HG02840 (cell line): ENCODE results near the gene UBL7.
A peak's percentile ranks its signal among the peaks of the same experiment; 100 is the strongest.

Experiments used
- ATAC-seq: cut with Tn5 transposase; IDR thresholded peaks from one replicate; pipeline ENCODE4 v1.9.1; 2021; ENCODE audit warnings: mild to moderate bottlenecking, moderate library complexity, moderate number of reproducible peaks; ENCODE audit not compliant: unreplicated experiment, low FRiP score

Gene UBL7

DNA sequence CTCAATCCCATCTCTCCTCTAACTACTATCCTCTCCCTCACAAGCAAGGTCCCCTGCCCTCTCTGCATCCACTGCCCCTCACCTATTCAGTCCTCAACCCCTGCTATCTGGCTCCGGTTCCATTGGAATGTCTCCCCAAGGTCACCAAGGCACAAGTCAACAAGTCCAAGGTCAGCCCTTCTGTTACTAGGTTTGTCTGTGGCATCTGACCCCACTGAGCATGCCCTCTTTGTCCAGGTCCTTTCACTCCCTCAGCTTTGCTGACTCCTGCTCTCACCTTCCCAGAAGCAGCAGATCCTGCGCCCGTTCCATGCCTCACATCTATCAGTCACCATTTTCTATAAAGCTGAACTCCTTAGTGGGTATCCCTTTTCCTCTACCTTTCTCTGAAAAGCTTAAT is 18.9 kb downstream of the UBL7 start:
- no peak for ATAC-seq

DNA sequence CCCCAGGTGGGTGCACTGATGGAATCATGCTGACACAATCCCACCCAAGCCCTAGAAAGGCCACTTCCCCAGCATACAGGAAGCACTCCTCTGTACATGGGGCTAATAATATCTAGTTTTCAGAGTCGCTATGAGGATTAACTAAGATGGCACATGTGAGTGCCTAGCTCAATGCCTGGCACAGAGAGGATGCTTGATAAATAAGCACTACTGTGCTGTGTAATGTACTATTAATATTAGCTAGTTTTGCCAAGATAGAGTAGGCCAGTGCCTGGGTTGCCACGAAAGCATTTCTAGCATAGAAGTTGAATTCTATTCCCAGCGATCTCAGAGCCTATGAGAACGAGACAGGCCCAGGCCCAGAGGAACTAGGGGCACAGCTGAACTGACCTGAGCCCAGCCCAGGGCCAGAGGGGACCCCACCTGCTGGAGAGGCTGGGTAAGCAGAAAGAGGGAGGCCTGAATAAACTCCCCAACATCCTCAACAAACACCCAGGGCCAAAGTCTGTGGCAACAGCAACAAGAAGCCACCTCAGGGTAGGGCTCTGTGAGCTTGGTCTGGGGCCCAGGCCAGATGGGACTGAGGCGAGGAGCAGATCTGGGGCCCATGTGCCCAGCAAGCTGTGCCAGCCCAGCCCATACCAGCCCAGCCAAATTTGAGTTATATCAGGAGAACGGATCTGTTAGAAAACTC is 19.6 kb downstream of the UBL7 start:
- no peak for ATAC-seq

DNA sequence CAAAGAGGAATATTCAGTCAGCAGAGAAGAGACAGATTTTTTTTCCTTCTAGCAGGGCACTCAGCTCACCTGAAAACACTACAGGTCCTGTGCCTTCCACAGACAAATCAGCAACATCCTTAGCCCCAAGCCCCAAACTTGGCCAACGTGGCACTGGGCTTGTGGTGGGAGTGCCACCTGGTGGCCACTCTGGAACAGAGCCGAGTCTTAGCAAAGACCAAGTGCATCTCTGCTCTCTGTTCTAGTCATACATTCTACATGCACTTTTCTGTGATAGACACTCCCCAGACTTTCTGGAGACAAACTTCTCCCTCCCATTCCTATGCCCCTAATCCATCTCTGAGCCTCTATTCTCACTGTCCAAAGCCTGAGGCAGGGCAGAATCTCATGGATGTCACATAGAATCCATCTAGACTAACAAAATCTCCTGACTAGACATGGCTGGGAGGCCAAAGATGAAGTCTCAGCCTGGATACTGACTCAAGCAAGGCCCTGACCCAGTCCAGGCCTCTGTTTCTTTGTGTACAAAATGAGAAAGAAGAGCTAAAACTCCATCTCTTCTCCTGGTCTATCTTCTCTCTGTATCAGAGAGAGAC is 22.1 kb downstream of the UBL7 start:
- ATAC-seq: no peak

DNA sequence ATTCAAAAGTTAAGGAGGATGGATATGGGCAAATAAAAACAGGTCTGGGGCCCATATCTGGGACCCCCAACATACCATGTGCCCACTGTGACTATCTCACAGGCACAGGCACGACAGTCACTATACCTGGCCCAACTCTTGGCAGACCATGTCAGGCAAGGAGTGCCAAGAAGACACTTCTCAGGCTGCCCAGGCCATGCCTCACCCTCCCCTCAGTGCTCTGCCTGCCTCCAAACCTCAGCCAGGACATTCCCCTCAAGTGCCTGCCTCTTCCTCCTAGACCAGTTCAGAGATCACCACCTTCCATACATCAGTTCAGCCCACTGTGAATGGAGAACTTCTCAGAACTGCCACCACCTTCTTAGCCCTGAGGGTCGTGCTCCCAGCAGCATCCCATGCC is 22.8 kb downstream of the UBL7 start:
- no peak for ATAC-seq

DNA sequence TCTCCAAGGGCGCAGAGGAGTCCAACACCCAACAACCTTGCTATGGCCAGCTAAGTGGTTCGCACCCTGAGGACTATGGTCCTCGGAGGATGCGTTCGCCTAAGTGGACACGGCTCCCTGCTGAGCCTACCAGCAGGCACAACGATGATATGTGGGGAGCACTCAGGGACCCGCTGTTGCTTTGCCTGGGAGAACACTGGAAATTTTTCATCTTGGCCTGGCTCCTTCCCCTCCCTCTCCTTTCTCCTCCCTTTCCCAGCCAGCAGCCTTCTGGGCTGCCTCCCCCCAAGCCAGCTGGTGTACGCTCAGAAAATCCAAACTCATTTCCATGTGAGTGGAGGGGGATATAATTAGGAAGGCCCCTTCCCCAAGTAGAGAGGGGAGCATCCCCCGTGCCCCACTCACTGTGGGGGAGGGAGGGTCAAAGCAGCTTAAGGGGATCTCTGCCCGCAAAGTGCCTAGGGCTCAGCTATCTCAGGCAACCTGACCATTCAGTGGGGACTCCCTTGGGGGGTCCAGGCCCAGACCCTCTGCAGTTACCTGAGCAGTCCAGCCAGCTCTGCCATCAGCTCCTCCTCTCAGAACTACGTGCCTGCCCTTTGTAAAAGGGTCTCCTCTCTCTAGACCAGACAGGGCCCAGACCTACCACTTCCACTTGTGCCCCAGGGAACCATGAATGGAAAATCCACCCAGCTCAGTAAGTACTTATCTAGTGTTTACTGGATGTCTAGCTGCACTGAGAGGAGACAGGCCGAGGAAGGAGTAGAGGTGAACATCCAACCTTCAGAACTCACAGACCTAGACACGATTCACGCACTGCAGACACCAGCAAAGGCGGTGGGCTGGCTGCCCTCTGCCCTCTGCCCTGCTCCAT is 26.5 kb downstream of the UBL7 start:
- no peak for ATAC-seq

DNA sequence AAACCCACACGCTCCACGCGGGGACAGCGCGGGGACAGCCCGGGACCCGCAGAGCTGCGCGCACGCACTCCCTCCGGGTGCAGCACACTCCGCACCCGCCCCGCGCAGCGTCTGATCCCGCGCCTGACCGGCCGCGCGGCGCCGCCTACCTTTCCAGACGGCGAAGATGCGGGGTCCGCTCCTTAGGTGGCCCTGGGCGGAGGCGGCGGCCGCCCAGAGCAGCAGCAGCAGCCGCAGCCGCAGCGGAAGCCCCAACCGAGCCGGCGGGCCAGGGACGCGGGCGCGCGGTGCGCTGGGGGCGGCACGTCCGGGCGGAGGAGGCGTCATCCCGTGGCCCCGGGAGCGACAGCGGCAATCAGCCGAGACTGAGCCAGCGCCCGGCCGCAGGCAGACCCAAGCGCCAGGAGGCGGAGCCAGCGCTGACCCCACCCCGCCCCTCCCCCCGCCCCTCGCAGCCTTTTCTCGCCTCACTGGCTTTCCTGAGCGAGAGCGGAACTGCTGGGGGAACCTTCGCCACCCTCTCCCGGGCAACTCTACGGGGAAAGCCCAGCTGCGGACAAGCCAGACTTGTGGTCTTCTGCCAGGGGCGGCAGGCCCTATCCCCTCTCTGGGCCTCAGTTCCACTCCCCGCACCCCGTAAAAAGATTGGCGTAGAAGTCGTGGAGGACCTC is 27.2 kb downstream of the UBL7 start, which contains the start of gene SEMA7A:
SEMA7A (minus strand) TSS at position 367 of the 671 bp plus-strand sequence; CDS start at position 327, 40 bp downstream.
- ATAC-seq: peak; percentile 59

DNA sequence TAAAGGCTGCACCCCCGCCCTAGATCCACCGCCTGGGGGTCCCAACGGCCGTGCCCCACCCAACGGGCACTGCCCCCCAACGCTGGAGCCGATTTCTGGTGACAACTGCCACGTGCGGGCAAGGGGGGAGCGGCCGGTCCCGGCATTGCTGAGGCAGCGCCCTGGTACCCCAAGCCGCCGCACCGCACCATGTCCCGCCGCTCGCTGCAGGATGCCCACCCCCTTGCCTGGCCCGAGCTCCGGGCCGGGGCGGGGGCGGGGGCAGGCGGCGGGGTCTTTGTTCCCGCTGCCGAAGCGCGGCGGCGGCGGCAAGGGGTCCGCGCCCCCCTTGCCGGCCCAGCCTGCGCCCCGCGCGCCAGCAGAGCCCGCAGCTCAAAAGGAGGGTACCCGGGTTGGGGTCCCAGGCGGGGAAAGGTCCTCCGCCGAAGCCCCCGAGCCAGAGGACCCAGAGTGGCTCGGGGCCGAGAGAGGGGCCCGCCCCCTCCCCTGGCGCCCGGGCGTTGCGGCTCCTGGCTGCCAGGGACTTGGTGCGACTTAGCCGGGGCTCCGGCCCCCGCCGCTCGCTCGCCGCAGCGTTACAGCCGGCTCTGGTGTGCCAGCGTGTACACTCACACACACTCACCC is 27.9 kb downstream of the UBL7 start:
- peak; percentile 17 for ATAC-seq

DNA sequence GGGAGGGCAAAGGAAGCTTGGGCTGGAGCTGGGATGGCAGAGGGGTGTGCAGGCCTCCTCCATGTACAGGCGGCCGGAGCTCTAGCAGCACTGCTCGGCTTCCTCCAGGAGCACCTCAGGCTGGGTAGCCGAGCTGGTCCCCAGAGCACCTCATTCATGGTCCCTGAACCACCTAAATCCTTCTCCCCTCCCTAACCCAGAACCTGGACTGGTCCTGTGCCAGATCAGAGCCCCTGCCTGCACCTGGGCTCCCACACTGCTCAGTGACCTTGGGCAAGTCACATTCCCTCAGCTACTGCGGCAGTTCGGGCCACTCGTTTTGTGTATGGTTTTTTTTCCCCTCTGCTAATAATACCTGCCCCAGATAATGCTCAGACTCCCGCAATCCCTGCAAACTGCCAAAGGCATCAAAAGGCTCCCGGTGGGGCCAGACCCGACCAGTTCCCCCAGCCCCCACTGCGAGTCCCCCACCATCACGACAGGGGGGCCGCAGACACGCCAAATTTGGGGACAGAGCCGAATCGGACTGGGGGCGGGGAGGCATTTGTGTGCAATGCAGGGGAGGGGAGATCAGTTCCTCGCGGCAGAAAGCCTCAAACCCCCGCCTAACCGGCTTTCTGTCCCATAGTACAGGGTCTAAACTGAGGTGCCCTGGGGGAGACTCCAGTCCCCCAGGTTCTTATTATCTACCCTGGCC is 28.5 kb downstream of the UBL7 start:
- no peak for ATAC-seq

DNA sequence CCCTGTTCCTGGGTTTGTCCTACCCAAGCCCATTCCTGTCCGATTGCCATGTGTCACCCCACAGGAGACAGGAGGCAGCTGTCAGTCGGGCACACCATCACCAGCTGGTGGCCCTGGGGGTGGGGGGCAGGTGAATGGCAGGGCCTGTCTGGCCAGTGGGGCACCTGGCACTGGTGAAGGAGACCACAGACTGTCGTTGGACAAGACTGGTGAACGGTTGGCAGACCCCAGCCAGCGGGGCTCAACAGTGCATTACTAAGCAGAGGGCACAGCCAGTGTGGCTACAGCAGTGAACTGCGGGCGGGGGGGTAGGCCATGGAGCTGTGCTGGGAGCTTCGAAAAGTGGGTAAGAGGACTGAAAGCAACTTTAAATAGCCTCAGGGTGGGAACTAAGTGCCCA is 29.3 kb downstream of the UBL7 start:
- no peak for ATAC-seq

DNA sequence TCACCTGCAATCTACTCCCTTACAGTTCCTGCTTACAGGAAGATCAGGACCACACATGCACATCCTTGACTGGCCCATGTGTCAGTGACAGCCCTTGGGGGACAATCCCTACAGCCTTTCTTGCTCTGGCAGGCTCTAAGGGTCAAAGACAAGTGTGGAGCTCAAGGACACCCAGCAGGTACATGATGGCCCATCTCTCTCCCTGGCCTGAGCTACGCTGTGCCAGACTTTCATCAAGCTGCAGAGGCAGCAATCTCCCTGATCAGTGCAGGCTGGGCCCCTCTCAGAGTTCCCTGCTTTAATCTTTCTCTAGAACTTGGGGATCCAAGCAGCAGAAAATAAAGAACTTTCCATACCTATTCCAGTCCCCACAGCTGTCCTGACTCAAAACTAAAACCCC is 29.8 kb downstream of the UBL7 start:
- ATAC-seq: no peak

DNA sequence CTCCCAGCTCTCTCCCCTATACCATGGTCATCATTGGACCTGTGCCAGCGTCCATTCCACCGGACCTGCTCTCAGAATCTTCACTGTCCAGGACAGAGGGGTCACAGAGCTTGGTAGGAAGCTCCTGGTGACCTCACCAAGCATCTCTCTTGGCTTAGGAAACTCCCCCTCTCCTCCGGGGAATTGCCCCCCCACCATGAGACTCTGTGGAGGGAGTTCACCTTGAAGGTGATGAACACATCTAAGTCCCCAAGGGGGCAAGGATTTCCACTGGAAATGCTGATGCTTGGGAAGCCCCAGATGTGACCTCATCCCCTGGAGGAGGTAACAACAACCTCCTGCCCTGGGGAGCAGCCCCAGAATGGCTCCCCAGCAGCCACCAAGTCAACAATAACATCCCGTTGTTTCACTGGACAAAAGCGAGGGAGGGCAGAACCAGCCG is 30.4 kb downstream of the UBL7 start:
- ATAC-seq: no peak

DNA sequence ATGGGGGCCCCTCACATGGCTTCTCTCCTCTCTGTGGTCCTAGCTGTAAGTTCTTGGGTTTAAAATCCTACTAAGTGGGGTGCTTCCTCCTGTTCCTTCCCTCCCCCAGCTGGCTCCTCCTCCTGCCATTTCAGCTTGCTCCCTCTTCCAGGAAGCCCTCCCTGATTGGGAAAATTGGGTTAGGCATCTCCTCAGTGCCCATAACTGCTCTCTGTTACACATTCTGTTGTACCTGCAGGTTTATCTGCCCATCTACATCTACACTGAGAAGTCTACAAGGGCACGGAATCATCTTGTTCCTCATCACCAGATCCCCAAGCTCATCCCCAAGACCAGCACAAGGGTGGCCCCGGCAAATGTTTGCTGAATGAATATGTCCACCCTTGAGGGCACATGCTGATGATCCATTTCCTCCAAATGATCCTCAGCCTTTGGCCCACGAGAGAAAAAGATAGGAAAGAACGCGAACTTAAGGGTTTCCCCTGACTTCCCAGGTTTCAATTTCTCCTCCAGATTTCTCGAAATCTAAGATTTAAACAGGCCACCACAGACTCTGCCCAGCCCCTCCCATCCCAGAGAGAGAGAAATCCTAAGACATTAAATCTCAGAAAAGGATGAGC is 31.1 kb downstream of the UBL7 start:
- no peak for ATAC-seq

DNA sequence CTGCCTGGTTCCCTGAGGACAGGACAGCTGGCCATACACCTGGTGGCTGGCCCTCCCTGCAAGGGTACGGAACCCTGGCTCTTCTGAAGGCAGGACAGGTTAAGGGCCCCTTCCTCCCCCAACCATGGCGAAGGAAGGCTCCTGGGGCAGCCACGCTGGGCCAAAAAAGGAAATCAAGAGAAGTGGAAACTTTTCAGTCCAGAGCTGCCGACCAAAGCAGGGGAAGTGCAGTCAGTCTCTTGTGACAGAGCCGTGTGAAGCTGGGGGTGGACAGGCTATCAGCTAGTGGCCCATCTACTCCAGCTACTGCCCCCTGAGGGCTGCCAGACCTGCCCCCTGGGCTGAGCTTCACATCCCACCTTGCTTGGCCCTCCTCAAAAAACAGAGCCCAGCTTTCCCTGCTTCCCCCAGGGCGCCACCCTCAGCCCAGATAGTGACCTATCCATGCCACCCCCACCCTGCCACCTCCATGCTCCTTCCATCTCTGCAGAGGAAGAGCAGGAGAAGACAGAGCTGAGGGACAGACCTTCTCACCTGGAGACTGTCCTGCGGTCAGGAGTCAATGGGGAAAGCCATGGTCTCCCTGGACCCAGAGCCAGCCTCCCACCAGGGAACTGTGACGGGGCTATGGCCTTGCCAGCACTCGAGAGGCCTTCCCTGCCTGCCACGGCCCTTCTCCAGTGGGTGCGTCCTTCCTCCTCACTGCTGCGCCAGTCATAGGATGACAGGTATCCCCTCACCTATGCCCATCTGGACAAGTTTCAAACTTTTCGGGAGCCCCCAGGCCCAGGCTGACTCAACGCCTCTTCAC is 31.8 kb downstream of the UBL7 start:
- ATAC-seq: no peak

DNA sequence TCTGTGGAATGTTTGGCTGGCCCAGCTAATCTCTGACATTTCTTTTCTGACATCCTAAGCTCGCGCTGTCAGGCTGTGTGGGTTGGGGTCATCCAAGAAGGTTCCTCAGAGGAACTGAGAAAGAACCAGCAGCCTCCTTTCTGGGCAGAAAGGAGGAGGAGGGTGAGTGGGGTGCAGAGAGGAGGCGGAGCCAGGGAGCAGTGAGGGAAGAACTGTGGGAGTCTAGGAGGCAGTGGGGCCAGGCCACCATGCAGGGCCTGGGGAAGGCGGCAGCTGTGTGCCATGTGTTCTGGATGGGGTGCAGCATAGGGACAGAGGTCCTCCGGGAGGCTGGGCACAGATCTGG is 32.5 kb downstream of the UBL7 start:
- ATAC-seq: no peak

DNA sequence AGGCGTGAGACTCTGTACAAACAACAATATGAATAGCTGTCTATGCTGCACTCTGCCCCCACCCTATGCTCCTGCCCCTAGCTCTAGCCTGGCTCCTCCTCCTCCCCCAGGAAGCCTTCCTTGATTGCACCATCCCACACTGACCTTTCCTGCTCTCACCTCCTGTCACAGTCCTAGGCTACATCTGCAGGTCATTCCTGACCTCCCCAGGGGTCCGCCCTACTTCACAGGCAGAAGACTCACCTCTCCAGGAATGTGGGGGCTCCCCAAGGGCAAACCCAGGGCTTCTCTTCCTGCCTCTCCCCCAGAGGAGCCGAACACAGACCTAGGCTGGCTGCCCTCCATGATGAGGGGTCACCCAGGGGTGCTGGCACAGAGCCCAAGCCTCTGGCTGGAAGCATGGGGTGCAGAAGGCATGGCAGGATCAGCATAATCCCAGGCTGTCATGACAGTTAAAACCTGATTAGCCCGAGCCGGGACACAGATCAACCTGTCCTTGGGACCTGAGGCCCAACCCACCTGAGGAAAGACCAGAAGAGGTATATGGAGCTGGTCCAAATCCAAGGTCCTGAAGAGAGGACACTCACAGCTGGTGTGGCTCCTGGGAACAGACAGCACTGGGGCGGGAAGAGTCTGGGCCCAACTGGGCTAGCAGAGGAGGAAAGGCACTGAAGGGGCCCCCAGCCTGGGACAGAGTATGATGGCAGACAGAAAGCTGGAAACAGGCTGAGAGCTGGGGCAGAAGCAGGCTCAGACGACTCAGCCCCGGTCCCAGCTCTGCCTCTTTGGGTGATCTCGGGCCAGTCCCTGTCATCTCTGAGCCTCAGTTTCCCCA is 33.1 kb downstream of the UBL7 start:
- ATAC-seq: no peak

DNA sequence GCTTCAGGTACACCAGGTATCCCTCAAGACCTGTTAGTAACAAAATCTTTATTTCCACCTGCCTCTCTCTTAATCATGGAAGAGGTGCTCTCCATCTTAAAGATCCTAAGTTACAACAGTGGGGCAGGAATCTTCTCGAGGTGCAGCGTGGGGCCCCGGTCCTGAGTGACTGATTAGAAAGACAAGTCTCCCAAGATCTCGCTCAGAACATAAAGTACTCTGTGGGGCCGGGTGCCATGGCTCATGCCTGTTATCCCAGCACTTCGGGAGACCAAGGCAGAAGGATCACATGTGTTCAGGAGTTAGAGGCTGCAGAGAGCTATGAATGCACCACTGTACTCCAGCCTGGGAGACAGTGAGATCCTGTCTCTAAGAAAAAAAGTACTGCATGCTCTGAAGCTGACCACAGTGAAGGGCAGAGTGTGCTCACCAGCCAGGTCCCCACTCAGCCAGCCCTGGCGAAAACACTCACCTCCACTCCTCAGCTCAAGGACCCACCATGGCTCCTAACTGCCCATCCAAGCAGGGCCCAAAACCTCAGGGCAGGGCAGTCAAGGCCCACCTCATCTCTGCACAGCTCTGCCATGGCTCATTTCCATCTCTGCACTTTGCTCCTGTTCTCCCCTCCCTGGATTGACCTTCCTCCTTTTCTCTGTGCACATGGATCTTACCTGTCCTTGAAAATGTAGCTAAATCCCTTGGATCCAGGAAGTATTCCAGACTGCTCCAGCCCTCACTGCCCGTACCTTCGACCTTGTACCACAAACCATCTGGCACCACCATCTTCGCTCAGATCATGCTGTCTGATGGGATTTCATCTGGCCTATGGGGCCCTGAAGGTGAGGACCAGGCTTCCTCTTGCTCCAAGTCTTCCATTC is 34.3 kb downstream of the UBL7 start:
- ATAC-seq: no peak

DNA sequence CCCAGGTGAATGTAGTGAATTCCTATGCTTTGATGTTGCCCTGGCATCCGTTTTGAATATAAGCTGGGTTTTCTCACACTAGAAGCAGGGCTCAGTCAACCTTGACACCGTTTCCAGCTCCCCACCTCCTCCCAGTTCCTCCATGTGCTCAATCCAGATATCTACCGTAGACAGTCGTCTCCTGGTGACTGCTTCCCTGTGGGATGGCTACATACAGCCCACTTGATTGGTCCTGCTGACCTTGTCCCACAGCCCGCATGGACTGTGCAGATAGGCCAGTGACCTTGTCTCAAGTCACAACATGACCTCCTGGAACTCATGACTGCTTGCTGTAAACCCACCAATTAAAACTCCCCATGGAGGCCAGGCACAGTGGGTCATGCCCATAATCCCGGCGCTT is 35.3 kb downstream of the UBL7 start:
- no peak for ATAC-seq
